Adipocyte (in vitro differentiated cells): ENCODE measurements around the gene NRG2.

Source experiments
- DNase-seq: peaks from one replicate; pipeline ENCODE4 v3.0.0-alpha.2; 2015; ENCODE audit warnings: low read depth
- H3K27me3 ChIP-seq: replicated peaks from 2 replicates; pipeline ENCODE4 v1.7.0; 2013; ENCODE audit warnings: mild to moderate bottlenecking, low read length, moderate library complexity; ENCODE audit not compliant: control insufficient read depth, insufficient read depth
- H3K36me3 ChIP-seq: 2 replicates; pipeline ENCODE4 v1.7.0; 2013; ENCODE audit warnings: low read length, mild to moderate bottlenecking, moderate library complexity; ENCODE audit not compliant: control insufficient read depth, insufficient read depth, severe bottlenecking
- H3K4me1 ChIP-seq: 2 replicates; pipeline ENCODE4 v1.7.0; 2013; ENCODE audit warnings: mild to moderate bottlenecking, low read length, moderate library complexity; ENCODE audit not compliant: control insufficient read depth, insufficient read depth
- H3K4me3 ChIP-seq: 2 replicates; pipeline ENCODE4 v1.7.0; 2013; ENCODE audit warnings: mild to moderate bottlenecking, low read length, moderate library complexity
- H3K9ac ChIP-seq: 2 replicates; pipeline ENCODE4 v1.7.0; 2013; ENCODE audit warnings: mild to moderate bottlenecking, low read length, moderate library complexity
- H3K9me3 ChIP-seq: 2 replicates; pipeline ENCODE4 v1.7.0; 2013; ENCODE audit warnings: mild to moderate bottlenecking, low read length, moderate library complexity; ENCODE audit not compliant: control insufficient read depth

The NRG2 gene

DNA sequence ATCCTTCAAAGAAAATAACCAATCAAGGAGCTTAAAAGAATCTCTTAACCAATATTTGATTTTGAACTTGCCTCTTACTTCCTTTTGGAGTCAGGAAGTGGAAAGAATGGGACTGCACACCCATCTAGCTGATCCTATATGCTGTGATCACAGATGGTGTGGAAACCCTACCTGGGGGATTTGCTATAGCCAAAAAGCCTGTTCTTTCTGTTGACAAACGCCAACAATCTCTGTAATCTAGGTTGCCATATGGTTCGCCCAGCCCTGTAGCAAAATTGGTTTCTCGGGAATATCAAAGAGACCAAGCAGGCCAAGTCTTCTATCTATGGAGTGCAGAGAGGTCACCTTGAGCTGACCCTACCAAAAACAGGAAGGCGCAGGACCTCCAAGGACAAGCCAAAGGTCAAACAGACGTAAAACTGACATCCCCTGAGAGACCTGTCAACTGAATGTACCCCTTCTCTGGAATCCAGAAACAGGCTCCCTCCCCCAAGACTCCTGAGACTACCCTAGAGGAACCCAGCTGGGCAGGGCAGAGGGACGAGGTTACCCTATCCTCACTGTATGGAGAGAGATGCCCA is 19.4 kb downstream of the NRG2 start:
- no peaks in the 10 kb centered on the region for H3K27me3 ChIP-seq
- no peak overlapping the region for H3K9ac ChIP-seq
- no peak for DNase-seq
- H3K4me3 ChIP-seq: no peak overlapping the region
- no peaks in the 10 kb centered on the region for H3K36me3 ChIP-seq
- H3K4me1 ChIP-seq: peaks cover 8% of the 10 kb centered on the region
- no peaks in the 10 kb centered on the region for H3K9me3 ChIP-seq

DNA sequence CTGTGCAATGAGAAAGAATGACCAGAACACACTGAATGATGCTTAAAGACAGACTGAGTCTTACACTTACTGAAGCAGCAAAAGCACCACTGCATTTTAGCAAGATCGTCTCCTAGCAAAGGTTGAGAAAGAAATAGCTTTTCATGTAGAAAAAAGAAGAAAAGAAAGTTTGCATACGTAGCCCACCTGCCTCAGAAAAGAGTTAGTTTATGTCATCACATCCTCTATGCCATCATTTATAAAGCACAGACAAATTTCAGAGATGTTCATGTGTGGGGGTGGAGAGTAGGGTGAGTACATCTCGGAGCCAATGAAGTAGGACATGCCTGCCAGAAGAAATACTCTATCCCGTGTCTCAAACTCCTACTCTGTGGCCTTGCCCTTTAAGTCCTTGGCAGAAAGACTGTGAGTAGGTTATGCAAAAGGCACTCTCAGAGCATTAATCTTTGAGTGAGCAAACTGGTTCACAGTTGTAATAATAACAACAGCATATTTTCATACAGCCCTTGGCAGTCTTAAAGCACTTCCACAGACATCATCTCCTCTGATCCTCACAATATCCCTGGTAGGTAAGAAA is 22.4 kb downstream of the NRG2 start:
- H3K4me3 ChIP-seq: no peak overlapping the region
- no peaks in the 10 kb centered on the region for H3K27me3 ChIP-seq
- H3K4me1 ChIP-seq: peaks cover 19% of the 10 kb centered on the region
- DNase-seq: peak; percentile 16
- H3K36me3 ChIP-seq: no peaks in the 10 kb centered on the region
- H3K9me3 ChIP-seq: no peaks in the 10 kb centered on the region
- H3K9ac ChIP-seq: no peak overlapping the region

GRCh38 chr5:140018920-140019644 is 24.0 kb downstream of the NRG2 start:
- H3K9ac ChIP-seq: no peak overlapping the region
- no peak overlapping the region for H3K4me3 ChIP-seq
- H3K27me3 ChIP-seq: no peaks in the 10 kb centered on the region
- no peak for DNase-seq
- H3K9me3 ChIP-seq: no peaks in the 10 kb centered on the region
- no peaks in the 10 kb centered on the region for H3K36me3 ChIP-seq
- peaks cover 19% of the 10 kb centered on the region for H3K4me1 ChIP-seq

- no peak overlapping the region for H3K4me3 ChIP-seq
- H3K36me3 ChIP-seq: no peaks in the 10 kb centered on the region
- H3K27me3 ChIP-seq: no peaks in the 10 kb centered on the region
- H3K9me3 ChIP-seq: no peaks in the 10 kb centered on the region
- DNase-seq: no peak
- no peak overlapping the region for H3K9ac ChIP-seq
- H3K4me1 ChIP-seq: peaks cover 19% of the 10 kb centered on the region
Observed at GRCh38 chr5:140018517-140018916, 24.6 kb downstream of the NRG2 start.

DNA sequence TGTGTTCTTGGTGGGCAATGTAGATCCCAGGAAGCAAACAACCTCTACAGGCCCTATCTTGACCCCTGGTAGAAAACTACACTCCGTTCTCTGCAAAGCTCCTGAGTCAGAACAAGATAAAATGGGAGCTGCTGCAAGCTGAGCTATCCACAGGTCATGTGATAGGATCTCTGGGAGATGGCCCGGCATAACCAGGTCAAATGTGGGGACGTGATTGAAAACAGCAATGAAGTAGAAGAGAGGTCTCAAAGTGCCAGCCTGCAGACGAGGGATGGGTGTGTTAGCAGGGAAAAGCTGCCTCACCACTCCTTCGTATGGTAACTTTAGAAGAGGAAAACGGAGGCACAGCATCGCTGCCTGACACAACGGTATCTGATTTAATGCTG is 25.0 kb downstream of the NRG2 start:
- H3K9ac ChIP-seq: no peak overlapping the region
- no peaks in the 10 kb centered on the region for H3K9me3 ChIP-seq
- H3K4me3 ChIP-seq: no peak overlapping the region
- H3K27me3 ChIP-seq: no peaks in the 10 kb centered on the region
- H3K4me1 ChIP-seq: peaks cover 19% of the 10 kb centered on the region
- DNase-seq: no peak
- no peaks in the 10 kb centered on the region for H3K36me3 ChIP-seq

- Histone ChIP-seq H3K4me1 (peaks cover 19% of the 10 kb centered on the region), H3K36me3 (no peaks in the 10 kb centered on the region), H3K4me3 (no peak overlapping the region), H3K27me3 (no peaks in the 10 kb centered on the region), H3K9ac (no peak overlapping the region), H3K9me3 (no peaks in the 10 kb centered on the region)
- DNase-seq: no peak
Observed at GRCh38 chr5:140017397-140018095, 25.6 kb downstream of the NRG2 start.

- Histone ChIP-seq H3K27me3 (no peaks in the 10 kb centered on the region), H3K4me3 (no peak overlapping the region), H3K4me1 (peaks cover 11% of the 10 kb centered on the region), H3K9ac (no peak overlapping the region), H3K9me3 (no peaks in the 10 kb centered on the region), H3K36me3 (no peaks in the 10 kb centered on the region)
- no peak for DNase-seq
Observed at GRCh38 chr5:140015706-140016105, 27.4 kb downstream of the NRG2 start.

DNA sequence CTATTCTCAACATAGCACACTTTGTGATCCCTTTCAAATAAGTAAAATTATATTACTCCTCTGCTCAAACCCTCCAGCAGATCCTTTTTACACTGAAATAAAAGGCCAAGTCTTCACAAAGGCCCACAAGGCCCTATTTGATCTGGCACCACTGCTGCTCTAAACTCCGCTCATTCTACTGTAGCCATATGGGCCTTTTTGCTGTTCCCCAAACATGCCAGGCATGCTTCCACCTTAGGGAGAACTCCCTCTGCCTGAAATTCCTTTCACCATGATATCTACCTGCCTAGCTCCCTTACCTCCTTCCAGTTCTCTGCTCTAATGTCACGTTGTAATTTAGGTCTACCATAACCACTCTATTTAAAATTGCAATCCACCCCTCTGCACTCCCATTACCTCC is 28.3 kb downstream of the NRG2 start:
- H3K9ac ChIP-seq: no peak overlapping the region
- no peak for DNase-seq
- peaks cover 11% of the 10 kb centered on the region for H3K4me1 ChIP-seq
- H3K27me3 ChIP-seq: no peaks in the 10 kb centered on the region
- H3K36me3 ChIP-seq: no peaks in the 10 kb centered on the region
- no peak overlapping the region for H3K4me3 ChIP-seq
- no peaks in the 10 kb centered on the region for H3K9me3 ChIP-seq

DNA sequence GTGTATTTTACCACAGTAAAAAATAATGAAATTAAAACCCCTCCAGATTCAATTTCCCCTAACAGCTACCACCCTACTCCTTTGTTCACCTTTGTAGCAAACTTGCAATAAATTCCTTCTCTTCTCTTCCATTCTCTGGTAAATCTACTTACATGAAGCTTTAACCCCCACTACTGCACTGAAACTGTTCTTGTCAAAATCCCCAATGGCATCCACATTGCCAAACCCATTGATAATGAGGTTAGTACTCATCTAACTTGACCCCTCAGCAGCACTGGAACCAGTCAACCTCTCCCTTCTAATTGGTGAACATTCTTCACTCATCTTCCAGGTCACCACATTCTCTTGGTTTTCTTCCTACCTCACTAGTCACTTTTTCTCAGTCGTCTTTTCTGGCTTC is 29.6 kb downstream of the NRG2 start:
- Histone ChIP-seq H3K9ac (no peak overlapping the region), H3K4me1 (peaks cover 11% of the 10 kb centered on the region), H3K9me3 (no peaks in the 10 kb centered on the region), H3K36me3 (no peaks in the 10 kb centered on the region), H3K27me3 (no peaks in the 10 kb centered on the region), H3K4me3 (no peak overlapping the region)
- DNase-seq: no peak

DNA sequence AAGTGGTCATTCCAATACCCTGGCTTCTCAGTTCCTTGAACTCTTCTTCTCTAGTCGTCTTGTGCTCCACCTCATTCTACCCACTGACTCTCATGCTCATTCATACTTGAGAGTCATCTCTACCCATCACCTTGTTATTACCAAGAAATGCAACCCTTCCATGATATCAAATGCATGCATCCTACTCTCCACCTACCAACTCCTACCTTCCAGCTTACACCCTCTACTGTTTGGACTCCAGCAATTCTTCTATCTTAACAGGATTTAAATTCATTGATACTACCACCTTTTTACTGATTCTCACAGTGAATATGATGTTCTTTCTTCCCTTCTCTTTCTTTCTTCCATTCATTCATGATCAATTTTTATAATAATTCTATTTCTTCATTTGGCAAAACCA is 30.7 kb downstream of the NRG2 start:
- no peaks in the 10 kb centered on the region for H3K36me3 ChIP-seq
- DNase-seq: no peak
- no peak overlapping the region for H3K9ac ChIP-seq
- H3K27me3 ChIP-seq: no peaks in the 10 kb centered on the region
- H3K4me1 ChIP-seq: peaks cover 1% of the 10 kb centered on the region
- no peaks in the 10 kb centered on the region for H3K9me3 ChIP-seq
- H3K4me3 ChIP-seq: no peak overlapping the region

GRCh38 chr5:140011297-140011802 is 31.7 kb downstream of the NRG2 start:
- no peaks in the 10 kb centered on the region for H3K27me3 ChIP-seq
- no peaks in the 10 kb centered on the region for H3K9me3 ChIP-seq

More at GRCh38 chr5:140011297-140011802, 31.7 kb downstream of the NRG2 start:
- Histone ChIP-seq H3K4me1 (no peaks in the 10 kb centered on the region), H3K36me3 (no peaks in the 10 kb centered on the region), H3K9ac (no peak overlapping the region), H3K4me3 (no peak overlapping the region)
- DNase-seq: no peak
